Esophagus muscularis mucosa (tissue), 4 donors: ENCODE results near the gene TGFBI. TPM values are rescaled to one million over a fixed set of nuclear protein-coding genes. Genes with fewer than 3 reads are reported as not detected.

Experiments
- DNase-seq: peaks from one replicate; pipeline ENCODE4 v3.0.0-alpha.2; 2017; ENCODE audit errors: extremely low spot score
- H3K27ac ChIP-seq, 4 donors: fragments of 200-600 bp; sonication (generic); replicated peaks in 1 of 4; 1 replicate in 3 of 4; 2 replicates in 1 of 4; pipeline ENCODE4 v1.5.1; 2016 to 2019; ENCODE audit warnings: mild to moderate bottlenecking in 1 of 4
- H3K27me3 ChIP-seq, 4 donors: fragments of 200-600 bp; sonication (generic); one replicate each; pipeline versions ENCODE4 v1.5.1 to v1.6.0; 2016 to 2019
- H3K36me3 ChIP-seq, 4 donors: fragments of 200-600 bp; sonication (generic); one replicate each; pipeline ENCODE4 v1.5.1; 2016 to 2019
- H3K4me1 ChIP-seq, 4 donors: fragments of 200-600 bp; sonication (generic); one replicate each; pipeline ENCODE4 v1.5.1; 2016 to 2019
- H3K4me3 ChIP-seq, 4 donors: fragments of 200-600 bp; sonication (generic); 1 replicate in 2 of 4; 2 replicates in 2 of 4; pipeline ENCODE4 v1.5.1; 2016 to 2019; ENCODE audit warnings: mild to moderate bottlenecking in 4 of 4, moderate library complexity in 1 of 4
- H3K9me3 ChIP-seq, 4 donors: fragments of 200-600 bp; sonication (generic); 1 replicate in 3 of 4; 2 replicates in 1 of 4; pipeline ENCODE4 v1.5.1; 2016 to 2019
- EP300 ChIP-seq: sonication (generic); formaldehyde crosslinking; IDR thresholded peaks from one replicate; pipeline ENCODE4 v1.6.1; 2017; ENCODE audit warnings: antibody characterized with exemption
- POLR2A ChIP-seq: fragments of 450-650 bp; IDR thresholded peaks from one replicate; pipeline ENCODE4 v1.6.1; 2017; ENCODE audit warnings: antibody characterized with exemption, moderate library complexity, mild to moderate bottlenecking, low read depth
- POLR2AphosphoS5 ChIP-seq, 2 donors: sonication (generic); formaldehyde crosslinking; IDR thresholded peaks; one replicate each; pipeline ENCODE4 v1.6.1; 2017; ENCODE audit warnings: antibody characterized with exemption in 2 of 2
- WGBS: methylation state at CpG from one replicate; pipeline ENCODE4 v1.1.5; 2018; 5-methylcytosine and 5-hydroxymethylcytosine counted together
- intact Hi-C: fragments of 100-400 bp; cut with DNase I; formaldehyde crosslinking; loops from one replicate; pipeline ENCODE4 v1.15.1; 2023
- total RNA-seq, 4 donors: library from RNA; depleted of rRNA; stranded (reverse); fragments of >200 nt; gene quantifications; one replicate each; pipeline versions ENCODE4 v1.1.0 to v1.2.1, GENCODE V29; 2016
- TF ChIP-seq, protein P1 (sequence below), 3 experiments: fragments of 200-600 bp in 2 of 3; fragments of 450-650 bp in 1 of 3; sonication (generic) in 2 of 3; IDR thresholded peaks; one replicate each; pipeline ENCODE4 v1.5.1; 2017 to 2019; ENCODE audit warnings: antibody characterized with exemption in 3 of 3, mild to moderate bottlenecking in 2 of 3, moderate library complexity in 1 of 3

Gene TGFBI
- total RNA-seq, 4 donors from 2014 or later = 62.3 to 128 (median 92.9) TPM

- no peak for DNase-seq
- no peaks in the 10 kb centered on the region for H3K27me3 ChIP-seq
- peaks cover 0 to 8% (median 8%) of the 10 kb centered on the region in 4 donors for H3K4me1 ChIP-seq
- H3K27ac ChIP-seq = no peak overlapping the region
- TF ChIP-seq POLR2AphosphoS5 (IDR thresholded peaks at IDR 0.05) (no peak), POLR2A (no peak), EP300 (no peak)
- TF ChIP-seq, protein P1, sequence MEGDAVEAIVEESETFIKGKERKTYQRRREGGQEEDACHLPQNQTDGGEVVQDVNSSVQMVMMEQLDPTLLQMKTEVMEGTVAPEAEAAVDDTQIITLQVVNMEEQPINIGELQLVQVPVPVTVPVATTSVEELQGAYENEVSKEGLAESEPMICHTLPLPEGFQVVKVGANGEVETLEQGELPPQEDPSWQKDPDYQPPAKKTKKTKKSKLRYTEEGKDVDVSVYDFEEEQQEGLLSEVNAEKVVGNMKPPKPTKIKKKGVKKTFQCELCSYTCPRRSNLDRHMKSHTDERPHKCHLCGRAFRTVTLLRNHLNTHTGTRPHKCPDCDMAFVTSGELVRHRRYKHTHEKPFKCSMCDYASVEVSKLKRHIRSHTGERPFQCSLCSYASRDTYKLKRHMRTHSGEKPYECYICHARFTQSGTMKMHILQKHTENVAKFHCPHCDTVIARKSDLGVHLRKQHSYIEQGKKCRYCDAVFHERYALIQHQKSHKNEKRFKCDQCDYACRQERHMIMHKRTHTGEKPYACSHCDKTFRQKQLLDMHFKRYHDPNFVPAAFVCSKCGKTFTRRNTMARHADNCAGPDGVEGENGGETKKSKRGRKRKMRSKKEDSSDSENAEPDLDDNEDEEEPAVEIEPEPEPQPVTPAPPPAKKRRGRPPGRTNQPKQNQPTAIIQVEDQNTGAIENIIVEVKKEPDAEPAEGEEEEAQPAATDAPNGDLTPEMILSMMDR (IDR thresholded peaks at IDR 0.05) = no peak
- no peak overlapping the region for H3K4me3 ChIP-seq
- 93% methylated on average over 5 of the region's 5 CpGs for WGBS
- H3K36me3 ChIP-seq = no peaks in the 10 kb centered on the region
- H3K9me3 ChIP-seq = no peaks in the 10 kb centered on the region
- intact Hi-C loops = no loop called here
Measured at GRCh38 chr5:136073714-136074529, 45.1 kb downstream of the TGFBI start.

GRCh38 chr5:136075466-136075891, 46.7 kb downstream of the TGFBI start:
- H3K36me3 ChIP-seq = no peaks in the 10 kb centered on the region
- H3K9me3 ChIP-seq = no peaks in the 10 kb centered on the region
- intact Hi-C loops = no loop called here
- DNase-seq = no peak
- H3K27me3 ChIP-seq = no peaks in the 10 kb centered on the region
- H3K4me3 ChIP-seq = no peak overlapping the region
- no peak overlapping the region for H3K27ac ChIP-seq
- H3K4me1 ChIP-seq = peaks cover 3 to 17% (median 10%) of the 10 kb centered on the region in 4 donors
- TF ChIP-seq POLR2AphosphoS5 (IDR thresholded peaks at IDR 0.05) (no peak), POLR2A (no peak), EP300 (no peak)
- TF ChIP-seq, protein P1 (IDR thresholded peaks at IDR 0.05) = no peak
- WGBS = 100% methylated on average over 1 of the region's 1 CpG

GRCh38 chr5:136076067-136076466, 47.3 kb downstream of the TGFBI start:
- WGBS = 69% methylated on average over 6 of the region's 6 CpGs
- no peak for DNase-seq
- no peak overlapping the region for H3K4me3 ChIP-seq
- intact Hi-C loops = no loop called here
- no peaks in the 10 kb centered on the region for H3K27me3 ChIP-seq
- TF ChIP-seq, protein P1 (IDR thresholded peaks at IDR 0.05) = no peak
- TF ChIP-seq EP300 = no peak
- TF ChIP-seq POLR2AphosphoS5 (IDR thresholded peaks at IDR 0.05) = no peak
- no peak for TF ChIP-seq POLR2A
- H3K9me3 ChIP-seq = no peaks in the 10 kb centered on the region
- no peak overlapping the region for H3K27ac ChIP-seq
- no peaks in the 10 kb centered on the region for H3K36me3 ChIP-seq
- H3K4me1 ChIP-seq = peaks cover 0 to 15% (median 11%) of the 10 kb centered on the region in 4 donors

- intact Hi-C loops = no loop called here
- 90% methylated on average over 4 of the region's 4 CpGs for WGBS
- DNase-seq = peak; percentile 12
Measured at GRCh38 chr5:136076881-136077445, 48.2 kb downstream of the TGFBI start.

More at GRCh38 chr5:136076881-136077445, 48.2 kb downstream of the TGFBI start:
- Histone ChIP-seq H3K36me3 (no peaks in the 10 kb centered on the region), H3K4me1 (peaks cover 2 to 24% (median 16%) of the 10 kb centered on the region in 4 donors), H3K27ac (no peak overlapping the region), H3K27me3 (no peaks in the 10 kb centered on the region), H3K4me3 (no peak overlapping the region), H3K9me3 (no peaks in the 10 kb centered on the region)
- TF ChIP-seq POLR2AphosphoS5 (IDR thresholded peaks at IDR 0.05) = no peak
- TF ChIP-seq, protein P1 (IDR thresholded peaks at IDR 0.05) = no peak
- TF ChIP-seq EP300 = no peak
- no peak for TF ChIP-seq POLR2A
